Measurements from ENCODE around the gene HSD3B2. TPM values are rescaled to one million over a fixed set of nuclear protein-coding genes. Genes with fewer than 3 reads are reported as not detected.

Gene HSD3B2
- 1 to 10 TPM in 1 of 4 donors, not detected in 3; 5.4 TPM for total RNA-seq
- polyA plus RNA-seq: not detected
- long read RNA-seq, donor 1: 0 reads
- long read RNA-seq, donor 2: 0 reads

DNA sequence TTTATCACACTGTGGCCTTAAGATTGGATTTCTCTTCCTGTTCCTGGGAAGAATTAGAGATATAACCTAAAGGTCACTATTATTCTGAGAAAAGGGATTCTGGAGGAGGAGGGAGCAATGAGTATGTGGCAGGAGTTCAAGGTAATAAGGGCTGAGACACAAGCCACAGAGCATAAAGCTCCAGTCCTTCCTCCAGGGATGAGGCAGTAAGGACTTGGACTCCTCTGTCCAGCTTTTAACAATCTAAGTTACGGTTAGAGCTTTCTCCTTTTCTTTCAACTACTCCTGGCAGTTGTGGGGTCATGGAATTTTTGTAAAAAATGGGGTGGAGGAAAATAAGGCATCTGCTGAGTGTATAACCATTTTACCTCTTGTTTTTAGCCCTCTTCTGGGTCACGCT is at the start of gene HSD3B2:
Gene HSD3B2 (plus strand): TSS at position 201 of the 400 bp plus-strand sequence. CDS start 270 bp downstream, outside the sequence.
- Histone ChIP-seq H3K27me3 (ENCODE audit: insufficient read depth in 3 of 3, low read length in 2 of 3) (no peaks in the 10 kb centered on the region), H3K4me3 (no peak within 1 kb of the TSS), H3K4me1 (no peaks in the 10 kb centered on the region), H3K9me3 (no peaks in the 10 kb centered on the region), H3K36me3 (ENCODE audit: insufficient read depth in 1 of 2, low read depth in 1 of 2) (no peaks in the 10 kb centered on the region), H3K27ac (no peak within 1 kb of the TSS)
- ATAC-seq (no peak), DNase-seq (no peak)
- 77 to 79% (median 78%) methylated on average over 2 of the region's 2 CpGs for WGBS, 3 donors
- intact Hi-C loops (cut with DNase I): no loop called here
- TF ChIP-seq, protein P1, sequence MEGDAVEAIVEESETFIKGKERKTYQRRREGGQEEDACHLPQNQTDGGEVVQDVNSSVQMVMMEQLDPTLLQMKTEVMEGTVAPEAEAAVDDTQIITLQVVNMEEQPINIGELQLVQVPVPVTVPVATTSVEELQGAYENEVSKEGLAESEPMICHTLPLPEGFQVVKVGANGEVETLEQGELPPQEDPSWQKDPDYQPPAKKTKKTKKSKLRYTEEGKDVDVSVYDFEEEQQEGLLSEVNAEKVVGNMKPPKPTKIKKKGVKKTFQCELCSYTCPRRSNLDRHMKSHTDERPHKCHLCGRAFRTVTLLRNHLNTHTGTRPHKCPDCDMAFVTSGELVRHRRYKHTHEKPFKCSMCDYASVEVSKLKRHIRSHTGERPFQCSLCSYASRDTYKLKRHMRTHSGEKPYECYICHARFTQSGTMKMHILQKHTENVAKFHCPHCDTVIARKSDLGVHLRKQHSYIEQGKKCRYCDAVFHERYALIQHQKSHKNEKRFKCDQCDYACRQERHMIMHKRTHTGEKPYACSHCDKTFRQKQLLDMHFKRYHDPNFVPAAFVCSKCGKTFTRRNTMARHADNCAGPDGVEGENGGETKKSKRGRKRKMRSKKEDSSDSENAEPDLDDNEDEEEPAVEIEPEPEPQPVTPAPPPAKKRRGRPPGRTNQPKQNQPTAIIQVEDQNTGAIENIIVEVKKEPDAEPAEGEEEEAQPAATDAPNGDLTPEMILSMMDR (IDR thresholded peaks at IDR 0.05): no peak

DNA sequence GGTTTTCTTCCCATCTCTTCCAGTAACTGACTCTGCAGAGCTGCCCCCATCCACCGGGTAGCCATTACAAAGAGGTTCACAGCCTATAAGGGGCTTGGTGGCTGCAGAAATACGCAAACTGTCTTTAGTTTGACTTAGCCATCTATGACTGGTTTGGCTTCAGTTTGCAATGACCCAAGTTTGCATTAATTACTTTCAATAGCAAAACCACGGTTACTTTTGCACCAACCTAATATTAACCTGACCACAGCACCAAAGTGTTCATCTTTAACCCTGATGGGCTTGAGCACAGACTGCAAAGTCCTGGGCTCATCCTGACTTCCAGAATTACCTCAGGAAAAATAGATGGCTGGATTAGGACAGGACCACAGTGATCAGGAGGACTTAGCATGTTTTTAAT is 48.5 kb upstream of the HSD3B2 start:
- 89 to 92% (median 91%) methylated on average over 3 of the region's 3 CpGs for WGBS, 3 donors
- DNase-seq (no peak), ATAC-seq (no peak)
- no peak overlapping the region for H3K4me3 ChIP-seq
- H3K4me1 ChIP-seq: no peaks in the 10 kb centered on the region
- H3K9me3 ChIP-seq: no peaks in the 10 kb centered on the region
- H3K27ac ChIP-seq: no peak overlapping the region
- H3K36me3 ChIP-seq (ENCODE audit: insufficient read depth in 1 of 2, low read depth in 1 of 2): no peaks in the 10 kb centered on the region
- TF ChIP-seq, protein P1 (IDR thresholded peaks at IDR 0.05): no peak
- H3K27me3 ChIP-seq (ENCODE audit: insufficient read depth in 3 of 3, low read length in 2 of 3): no peaks in the 10 kb centered on the region
- intact Hi-C loops (cut with DNase I): loop anchor here in 1 of 2 donors (5.0 kb wide), 1 partner anchor 89 kb away; no protein-coding TSS in a partner anchor

DNA sequence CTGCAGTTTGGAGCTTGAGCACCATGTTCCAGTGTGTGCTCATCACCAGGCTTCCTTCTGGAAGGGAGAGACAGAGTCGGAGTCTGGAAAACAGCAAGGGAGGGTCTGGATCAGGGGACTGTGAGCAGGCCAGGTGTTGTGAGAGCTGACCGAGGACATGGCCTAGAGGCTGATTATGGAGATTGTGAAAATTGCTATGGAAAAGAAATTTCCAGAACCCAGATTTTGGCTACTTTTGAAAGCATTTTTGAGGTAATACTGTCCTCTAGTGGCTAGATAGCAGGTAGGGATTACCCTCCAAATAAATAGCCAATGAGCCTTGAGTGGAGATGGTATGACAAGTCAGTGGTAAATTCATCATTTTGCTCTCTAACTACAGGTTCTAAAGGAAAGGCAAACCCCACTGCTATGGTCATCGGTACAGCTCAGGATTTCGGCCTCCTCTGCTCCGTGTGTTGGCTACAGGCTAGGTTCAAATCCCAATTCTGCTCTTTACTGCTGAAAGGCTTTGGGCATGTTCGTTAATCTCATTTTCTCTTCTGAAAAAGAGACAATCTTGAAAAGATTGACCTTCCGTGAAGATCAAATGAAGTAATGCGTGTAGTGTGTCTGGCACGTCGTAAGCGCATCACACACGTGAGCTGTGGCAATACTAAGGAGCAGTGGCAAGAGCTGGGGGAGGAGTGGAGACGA is 47.4 kb upstream of the HSD3B2 start:
- DNase-seq: no peak
- no peaks in the 10 kb centered on the region for H3K9me3 ChIP-seq
- TF ChIP-seq, protein P1 (IDR thresholded peaks at IDR 0.05): peak; percentile 66
- H3K36me3 ChIP-seq (ENCODE audit: insufficient read depth in 1 of 2, low read depth in 1 of 2): no peaks in the 10 kb centered on the region
- no peak overlapping the region for H3K4me3 ChIP-seq
- intact Hi-C loops (cut with DNase I): loop anchor here in 1 of 2 donors (5.0 kb wide), 1 partner anchor 90 kb away; no protein-coding TSS in a partner anchor
- no peaks in the 10 kb centered on the region for H3K27me3 ChIP-seq (ENCODE audit: insufficient read depth in 3 of 3, low read length in 2 of 3)
- WGBS, 3 donors: 71 to 72% (median 71%) methylated on average over 13 of the region's 13 CpGs
- no peaks in the 10 kb centered on the region for H3K4me1 ChIP-seq
- peak in 1 of 4 donors; percentile 51 for ATAC-seq
- no peak overlapping the region for H3K27ac ChIP-seq

DNA sequence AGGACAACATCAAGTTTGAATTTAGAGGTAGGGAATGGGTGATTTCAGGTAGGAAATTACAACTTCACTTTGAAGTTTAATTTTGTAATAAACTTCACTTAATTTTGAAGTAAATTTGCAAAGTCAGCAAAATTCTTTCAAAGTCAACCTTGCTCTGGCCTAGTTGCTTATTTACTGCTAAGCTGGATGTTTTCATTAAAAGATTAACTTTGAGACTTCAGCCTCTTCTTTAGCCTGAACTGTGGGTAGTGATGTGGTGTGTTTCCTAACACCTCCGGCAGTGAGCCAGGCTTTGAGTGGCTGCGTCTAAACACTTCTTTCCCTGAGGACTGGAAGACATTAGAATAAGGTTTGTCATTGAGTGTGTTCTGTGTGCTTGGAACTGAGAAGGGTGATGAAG is 46.4 kb upstream of the HSD3B2 start, which contains the start of gene HAO2:
Gene HAO2 (plus strand): TSS at position 232 of the 400 bp plus-strand sequence. CDS start 12,301 bp downstream, outside the sequence.
- intact Hi-C loops (cut with DNase I): loop anchor here in 1 of 2 donors (5.0 kb wide), 1 partner anchor 91 kb away; no protein-coding TSS in a partner anchor
- ATAC-seq (no peak), DNase-seq (no peak)
- WGBS, 3 donors: 40 to 68% (median 62%) methylated on average over 2 of the region's 2 CpGs
- Histone ChIP-seq H3K4me1 (no peaks in the 10 kb centered on the region), H3K9me3 (no peaks in the 10 kb centered on the region), H3K27me3 (ENCODE audit: insufficient read depth in 3 of 3, low read length in 2 of 3) (no peaks in the 10 kb centered on the region), H3K4me3 (no peak within 1 kb of the TSS), H3K36me3 (ENCODE audit: insufficient read depth in 1 of 2, low read depth in 1 of 2) (no peaks in the 10 kb centered on the region), H3K27ac (no peak within 1 kb of the TSS)
- TF ChIP-seq, protein P1 (IDR thresholded peaks at IDR 0.05): no peak

Data from psoas muscle (tissue), 8 donors.